Measurements from ENCODE around the gene SIGLEC15. TPM values are rescaled to one million over a fixed set of nuclear protein-coding genes. Genes with fewer than 3 reads are reported as not detected.

The SIGLEC15 gene
- total and polyA plus RNA-seq, 10 of the 15 experiments (the other 5 are each of a cell fraction or from before 2014, with no cell fraction given): 0.09 to 0.45 TPM; not detected in 8

- intact Hi-C loops (cut with micrococcal nuclease; ENCODE audit: unreplicated experiment): no loop called here
- in situ Hi-C loops (cut with MboI): no loop called here
- Histone ChIP-seq H3K4me3 (no peak overlapping the region), H3K36me3 (ENCODE audit: control insufficient read depth in 2 of 2, insufficient read depth in 2 of 2, low read length in 1 of 2) (no peaks in the 10 kb centered on the region), H2AFZ (ENCODE audit: control insufficient read depth, low read depth, low read length) (no peak overlapping the region), H3K4me2 (ENCODE audit: control insufficient read depth, insufficient read depth) (no peak overlapping the region), H3K79me2 (ENCODE audit: control insufficient read depth, insufficient read depth, low read length) (no peaks in the 10 kb centered on the region), H3K4me1 (ENCODE audit: control insufficient read depth, insufficient read depth, low read length) (peaks cover 18% of the 10 kb centered on the region), H3K9ac (ENCODE audit: control insufficient read depth, insufficient read depth, low read length) (no peak overlapping the region), H3K9me3 (replicated peaks; ENCODE audit: control insufficient read depth, insufficient read depth, low read length) (no peaks in the 10 kb centered on the region), H3K27me3 (replicated peaks in 1 of 2; ENCODE audit: control insufficient read depth in 2 of 2, insufficient read depth in 2 of 2, low read length in 1 of 2) (no peaks in the 10 kb centered on the region), H3K27ac (ENCODE audit: control insufficient read depth, insufficient read depth) (no peak overlapping the region), H4K20me1 (ENCODE audit: control insufficient read depth, insufficient read depth) (no peaks in the 10 kb centered on the region)
- ChIA-PET CTCF (interaction anchor here (1.4 to 1.7 kb wide), 2 partner anchors 19 to 49 kb away, joined by 3 to 7 read pairs; no protein-coding TSS in a partner anchor), RAD21 (ENCODE audit: unreplicated experiment) (interaction anchor here (0.7 kb wide), 1 partner anchor 12 kb away, joined by 3 read pairs; no protein-coding TSS in a partner anchor), POLR2A (no interaction called here), SMC1A (ENCODE audit: uncharacterized antibody, unreplicated experiment) (interaction anchor here (0.7 kb wide), 1 partner anchor 53 kb away, joined by 3 read pairs; no protein-coding TSS in a partner anchor)
- ATAC-seq: no peak
- no peak for FAIRE-seq
- 57% methylated on average over 7 of the region's 7 CpGs for WGBS (ENCODE audit: insufficient coverage, insufficient replicate concordance, low lambda C conversion rate, missing lambda C conversion rate)
- TF ChIP-seq, protein P1, sequence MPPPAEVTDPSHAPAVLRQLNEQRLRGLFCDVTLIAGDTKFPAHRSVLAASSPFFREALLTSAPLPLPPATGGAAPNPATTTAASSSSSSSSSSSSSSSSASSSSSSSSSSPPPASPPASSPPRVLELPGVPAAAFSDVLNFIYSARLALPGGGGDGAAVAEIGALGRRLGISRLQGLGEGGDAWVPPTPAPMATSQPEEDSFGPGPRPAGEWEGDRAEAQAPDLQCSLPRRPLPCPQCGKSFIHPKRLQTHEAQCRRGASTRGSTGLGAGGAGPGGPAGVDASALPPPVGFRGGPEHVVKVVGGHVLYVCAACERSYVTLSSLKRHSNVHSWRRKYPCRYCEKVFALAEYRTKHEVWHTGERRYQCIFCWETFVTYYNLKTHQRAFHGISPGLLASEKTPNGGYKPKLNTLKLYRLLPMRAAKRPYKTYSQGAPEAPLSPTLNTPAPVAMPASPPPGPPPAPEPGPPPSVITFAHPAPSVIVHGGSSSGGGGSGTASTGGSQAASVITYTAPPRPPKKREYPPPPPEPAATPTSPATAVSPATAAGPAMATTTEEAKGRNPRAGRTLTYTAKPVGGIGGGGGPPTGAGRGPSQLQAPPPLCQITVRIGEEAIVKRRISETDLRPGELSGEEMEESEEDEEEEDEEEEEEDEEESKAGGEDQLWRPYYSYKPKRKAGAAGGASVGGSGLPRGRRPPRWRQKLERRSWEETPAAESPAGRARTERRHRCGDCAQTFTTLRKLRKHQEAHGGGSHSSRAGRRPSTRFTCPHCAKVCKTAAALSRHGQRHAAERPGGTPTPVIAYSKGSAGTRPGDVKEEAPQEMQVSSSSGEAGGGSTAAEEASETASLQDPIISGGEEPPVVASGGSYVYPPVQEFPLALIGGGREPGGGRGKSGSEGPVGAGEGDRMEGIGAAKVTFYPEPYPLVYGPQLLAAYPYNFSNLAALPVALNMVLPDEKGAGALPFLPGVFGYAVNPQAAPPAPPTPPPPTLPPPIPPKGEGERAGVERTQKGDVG (CRISPR knock-in tag; IDR thresholded peaks at IDR 0.05): no peak
- TF ChIP-seq POLR2AphosphoS5 (IDR thresholded peaks at IDR 0.05; ENCODE audit: low read length) (no peak), PRDM15 (CRISPR knock-in tag; IDR thresholded peaks at IDR 0.05) (no peak), ZNF207 (IDR thresholded peaks at IDR 0.05; ENCODE audit: borderline replicate concordance) (no peak), PAX5 (IDR thresholded peaks at IDR 0.05; ENCODE audit: borderline replicate concordance, low read depth, low read length) (no peak), RAD51 (IDR thresholded peaks at IDR 0.05) (no peak), FOXM1 (IDR thresholded peaks at IDR 0.05; ENCODE audit: low read depth, low read length) (no peak), MLLT1 (IDR thresholded peaks at IDR 0.05) (no peak), NFYA (IDR thresholded peaks at IDR 0.05; ENCODE audit: borderline replicate concordance, low read depth, low read length) (no peak)
- TF ChIP-seq, protein P2, sequence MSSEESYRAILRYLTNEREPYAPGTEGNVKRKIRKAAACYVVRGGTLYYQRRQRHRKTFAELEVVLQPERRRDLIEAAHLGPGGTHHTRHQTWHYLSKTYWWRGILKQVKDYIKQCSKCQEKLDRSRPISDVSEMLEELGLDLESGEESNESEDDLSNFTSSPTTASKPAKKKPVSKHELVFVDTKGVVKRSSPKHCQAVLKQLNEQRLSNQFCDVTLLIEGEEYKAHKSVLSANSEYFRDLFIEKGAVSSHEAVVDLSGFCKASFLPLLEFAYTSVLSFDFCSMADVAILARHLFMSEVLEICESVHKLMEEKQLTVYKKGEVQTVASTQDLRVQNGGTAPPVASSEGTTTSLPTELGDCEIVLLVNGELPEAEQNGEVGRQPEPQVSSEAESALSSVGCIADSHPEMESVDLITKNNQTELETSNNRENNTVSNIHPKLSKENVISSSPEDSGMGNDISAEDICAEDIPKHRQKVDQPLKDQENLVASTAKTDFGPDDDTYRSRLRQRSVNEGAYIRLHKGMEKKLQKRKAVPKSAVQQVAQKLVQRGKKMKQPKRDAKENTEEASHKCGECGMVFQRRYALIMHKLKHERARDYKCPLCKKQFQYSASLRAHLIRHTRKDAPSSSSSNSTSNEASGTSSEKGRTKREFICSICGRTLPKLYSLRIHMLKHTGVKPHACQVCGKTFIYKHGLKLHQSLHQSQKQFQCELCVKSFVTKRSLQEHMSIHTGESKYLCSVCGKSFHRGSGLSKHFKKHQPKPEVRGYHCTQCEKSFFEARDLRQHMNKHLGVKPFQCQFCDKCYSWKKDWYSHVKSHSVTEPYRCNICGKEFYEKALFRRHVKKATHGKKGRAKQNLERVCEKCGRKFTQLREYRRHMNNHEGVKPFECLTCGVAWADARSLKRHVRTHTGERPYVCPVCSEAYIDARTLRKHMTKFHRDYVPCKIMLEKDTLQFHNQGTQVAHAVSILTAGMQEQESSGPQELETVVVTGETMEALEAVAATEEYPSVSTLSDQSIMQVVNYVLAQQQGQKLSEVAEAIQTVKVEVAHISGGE (CRISPR knock-in tag; IDR thresholded peaks at IDR 0.05): no peak
- no TSS peak for BruUV-seq (replicated peaks)
- no peak for DNase-seq (ENCODE audit: low read depth, low spot score)
Observed at GRCh38 chr18:45830917-45831316, 5.4 kb downstream of the SIGLEC15 start.

Data from GM12878 (cell line).